LNCaP clone FGC (cell line): Measurements from ENCODE around the gene ADGRL1.

ENCODE experiments used
- DNase-seq: peaks from one replicate; pipeline ENCODE4 v3.0.0-alpha.2; 2011; ENCODE audit warnings: low read depth
- H3K4me3 ChIP-seq: 2 replicates; pipeline ENCODE4 v1.5.1; 2011; ENCODE audit warnings: mild to moderate bottlenecking, low read depth, low read length, control low read depth
- TF ChIP-seq, protein P1 (sequence below): IDR thresholded peaks from 2 replicates; pipeline ENCODE4 v1.5.1; 2012; ENCODE audit warnings: mild to moderate bottlenecking; ENCODE audit not compliant: control insufficient read depth, insufficient read depth; ENCODE audit errors: extremely low read depth

Gene ADGRL1

DNA sequence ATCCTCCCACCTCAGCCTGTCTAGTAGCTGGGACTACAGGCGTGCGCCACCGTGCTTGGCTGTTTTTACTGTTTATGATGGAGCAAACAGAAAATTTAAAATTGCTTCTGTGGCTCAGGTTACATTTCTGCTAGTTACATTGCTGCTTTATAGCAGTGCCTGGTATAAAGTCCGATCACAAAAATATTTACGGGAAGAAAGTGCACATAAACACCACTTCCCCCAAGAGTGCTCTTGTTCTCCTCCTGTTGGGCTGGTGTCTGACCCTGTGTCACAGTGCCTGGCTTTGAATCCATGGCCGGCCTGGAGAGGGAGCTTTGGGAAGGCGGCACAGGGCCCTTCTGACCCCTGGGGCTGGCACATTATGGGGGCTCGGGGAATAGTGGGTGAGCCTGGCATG lies 100.3 kb downstream of the ADGRL1 start:
- H3K4me3 ChIP-seq: no peak overlapping the region
- no peak for DNase-seq
- TF ChIP-seq, protein P1, sequence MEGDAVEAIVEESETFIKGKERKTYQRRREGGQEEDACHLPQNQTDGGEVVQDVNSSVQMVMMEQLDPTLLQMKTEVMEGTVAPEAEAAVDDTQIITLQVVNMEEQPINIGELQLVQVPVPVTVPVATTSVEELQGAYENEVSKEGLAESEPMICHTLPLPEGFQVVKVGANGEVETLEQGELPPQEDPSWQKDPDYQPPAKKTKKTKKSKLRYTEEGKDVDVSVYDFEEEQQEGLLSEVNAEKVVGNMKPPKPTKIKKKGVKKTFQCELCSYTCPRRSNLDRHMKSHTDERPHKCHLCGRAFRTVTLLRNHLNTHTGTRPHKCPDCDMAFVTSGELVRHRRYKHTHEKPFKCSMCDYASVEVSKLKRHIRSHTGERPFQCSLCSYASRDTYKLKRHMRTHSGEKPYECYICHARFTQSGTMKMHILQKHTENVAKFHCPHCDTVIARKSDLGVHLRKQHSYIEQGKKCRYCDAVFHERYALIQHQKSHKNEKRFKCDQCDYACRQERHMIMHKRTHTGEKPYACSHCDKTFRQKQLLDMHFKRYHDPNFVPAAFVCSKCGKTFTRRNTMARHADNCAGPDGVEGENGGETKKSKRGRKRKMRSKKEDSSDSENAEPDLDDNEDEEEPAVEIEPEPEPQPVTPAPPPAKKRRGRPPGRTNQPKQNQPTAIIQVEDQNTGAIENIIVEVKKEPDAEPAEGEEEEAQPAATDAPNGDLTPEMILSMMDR: no peak

DNA sequence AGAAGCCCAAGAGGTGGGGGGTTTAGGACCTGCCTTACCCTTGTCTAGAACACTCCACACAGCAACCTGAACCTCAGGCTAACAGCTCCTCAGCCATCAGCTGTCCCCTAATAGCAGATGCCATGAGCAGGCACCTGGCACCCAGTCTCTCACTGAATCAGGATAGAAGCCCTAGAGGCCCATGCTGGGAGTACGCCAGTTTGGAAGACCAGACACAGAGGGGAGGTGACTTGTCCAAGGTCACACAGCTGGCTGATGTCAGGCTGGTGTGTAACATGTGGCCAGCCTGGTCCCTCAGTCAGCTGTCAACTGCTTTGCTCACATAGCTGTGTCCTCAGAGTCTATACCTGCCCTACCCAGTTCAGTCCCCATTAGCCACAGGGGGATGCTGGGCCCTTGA lies 102.7 kb downstream of the ADGRL1 start:
- no peak for DNase-seq
- no peak overlapping the region for H3K4me3 ChIP-seq
- TF ChIP-seq, protein P1: no peak

DNA sequence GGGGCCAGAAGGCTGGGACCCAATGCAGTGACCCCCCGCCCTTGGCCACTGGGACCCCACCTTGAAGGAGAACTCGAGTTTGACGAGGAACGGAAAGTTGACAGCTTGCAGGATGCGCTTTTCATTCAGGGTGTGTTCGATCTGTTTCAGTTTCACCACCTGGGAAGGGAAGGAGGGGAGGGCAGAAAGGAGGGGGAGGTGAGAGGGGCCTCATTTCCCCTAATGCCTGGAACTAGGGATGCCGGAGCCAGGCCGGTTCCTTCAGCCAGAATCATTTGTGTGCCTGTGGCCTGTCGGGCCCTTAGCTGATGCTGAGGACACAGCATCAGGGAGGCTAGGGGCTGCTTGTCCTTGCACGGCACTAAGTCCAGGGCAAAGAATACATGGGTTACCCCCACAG lies 103.2 kb downstream of the ADGRL1 start:
- no peak overlapping the region for H3K4me3 ChIP-seq
- TF ChIP-seq, protein P1: no peak
- no peak for DNase-seq

DNA sequence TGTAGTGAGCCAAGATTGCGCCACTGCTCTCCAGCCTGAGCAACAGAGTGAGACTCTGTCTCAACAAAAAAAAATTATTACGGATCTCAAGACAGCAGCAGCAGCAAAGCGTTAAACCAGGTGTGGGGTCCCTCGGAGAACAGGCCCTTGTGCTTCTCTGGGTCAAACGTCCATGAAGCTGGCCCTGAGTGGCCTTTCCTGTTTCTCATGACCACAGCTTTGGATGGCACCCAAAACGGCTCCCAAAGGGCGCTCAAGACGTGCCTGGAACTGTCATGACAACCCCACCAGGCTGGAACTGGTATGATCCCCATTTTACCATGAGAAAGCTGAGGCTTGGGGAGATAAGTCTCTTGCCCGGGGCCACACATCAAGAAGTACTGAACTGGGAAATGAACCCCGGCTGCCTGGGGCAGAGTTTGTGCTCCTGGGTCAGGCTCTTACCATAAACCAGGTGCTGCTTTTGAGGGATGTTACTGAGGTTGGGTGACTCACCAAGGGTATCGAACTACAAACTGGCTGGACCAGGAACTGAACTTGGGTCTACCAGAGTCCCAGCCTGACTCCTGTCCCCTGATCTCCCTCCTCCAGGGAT lies 103.8 kb downstream of the ADGRL1 start:
- TF ChIP-seq, protein P1: no peak
- no peak overlapping the region for H3K4me3 ChIP-seq
- DNase-seq: no peak

DNA sequence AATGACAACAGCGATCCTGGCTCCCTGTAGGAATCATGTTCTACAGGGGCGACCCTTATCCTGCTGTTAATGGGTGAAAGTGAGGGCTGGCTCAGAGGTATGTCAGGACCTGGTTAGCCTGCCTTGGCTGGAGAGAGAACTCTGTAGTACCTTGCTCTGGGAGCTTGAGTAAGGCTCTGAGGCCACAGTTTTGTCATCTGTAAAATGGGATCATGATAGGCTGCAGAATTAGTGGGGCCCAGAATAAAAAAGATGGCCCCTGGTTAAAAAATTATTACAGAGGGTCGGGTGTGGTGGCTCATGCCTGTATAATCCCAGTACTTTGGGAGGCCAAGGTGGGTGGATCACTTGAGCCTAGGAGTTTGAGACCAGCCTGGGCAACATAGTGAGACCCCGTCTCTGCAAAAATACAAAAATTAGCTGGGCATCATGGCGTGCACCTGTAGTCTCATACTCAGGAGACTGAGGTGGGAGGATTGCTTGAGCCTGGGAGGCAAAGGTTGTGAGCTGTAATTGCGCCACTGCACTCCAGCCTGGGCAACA lies 104.9 kb downstream of the ADGRL1 start:
- no peak for DNase-seq
- no peak overlapping the region for H3K4me3 ChIP-seq
- TF ChIP-seq, protein P1: no peak
